SU-DHL-6 (cell line): ENCODE measurements around the gene ITGA7.

Experiments
- EZH2phosphoT487 ChIP-seq: fragments of 200-600 bp; sonication (generic), shearing (Covaris generic); conservative IDR thresholded peaks from 2 replicates; pipeline ENCODE4 v1.6.1; 2018; ENCODE audit warnings: mild to moderate bottlenecking, antibody characterized with exemption, low read length, moderate library complexity, mixed read lengths
- TF ChIP-seq, protein P1 (sequence below): fragments of 200-600 bp; sonication (generic); IDR thresholded peaks from one replicate; pipeline ENCODE4 v1.5.1; 2017; ENCODE audit warnings: antibody characterized with exemption, mild to moderate bottlenecking, low read length, moderate library complexity; ENCODE audit not compliant: insufficient read depth, poor library complexity, severe bottlenecking

DNA sequence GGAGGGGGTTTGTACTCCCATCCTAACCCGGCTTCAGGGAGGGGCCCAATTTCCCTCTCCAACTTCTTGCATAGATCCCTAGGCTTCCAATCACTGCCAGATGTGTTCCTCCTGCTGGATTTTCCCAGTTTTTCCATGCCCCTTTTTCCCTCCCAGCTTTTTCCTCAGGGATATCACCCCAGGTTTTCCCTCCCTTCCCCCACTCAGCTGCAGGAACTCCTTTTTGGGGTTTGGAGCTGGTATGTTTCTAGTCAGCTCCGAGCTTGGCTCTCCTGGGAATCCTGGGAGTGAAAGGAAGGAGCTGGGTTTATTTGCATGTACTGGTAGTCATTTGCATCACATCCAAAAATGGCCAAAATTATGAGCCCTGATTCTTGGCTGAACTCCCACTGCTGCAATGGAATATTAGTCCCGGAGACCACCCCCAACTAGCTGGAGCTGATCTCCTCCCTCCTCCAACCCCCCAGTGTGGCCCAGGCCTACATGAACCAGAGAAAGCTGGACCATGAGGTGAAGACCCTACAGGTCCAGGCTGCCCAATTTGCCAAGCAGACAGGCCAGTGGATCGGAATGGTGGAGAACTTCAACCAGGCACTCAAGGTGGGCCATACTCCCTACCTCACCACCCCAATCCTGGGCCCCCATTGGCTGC is 11.0 kb upstream of the ITGA7 start:
- TF ChIP-seq EZH2phosphoT487 = no peak
- TF ChIP-seq, protein P1, sequence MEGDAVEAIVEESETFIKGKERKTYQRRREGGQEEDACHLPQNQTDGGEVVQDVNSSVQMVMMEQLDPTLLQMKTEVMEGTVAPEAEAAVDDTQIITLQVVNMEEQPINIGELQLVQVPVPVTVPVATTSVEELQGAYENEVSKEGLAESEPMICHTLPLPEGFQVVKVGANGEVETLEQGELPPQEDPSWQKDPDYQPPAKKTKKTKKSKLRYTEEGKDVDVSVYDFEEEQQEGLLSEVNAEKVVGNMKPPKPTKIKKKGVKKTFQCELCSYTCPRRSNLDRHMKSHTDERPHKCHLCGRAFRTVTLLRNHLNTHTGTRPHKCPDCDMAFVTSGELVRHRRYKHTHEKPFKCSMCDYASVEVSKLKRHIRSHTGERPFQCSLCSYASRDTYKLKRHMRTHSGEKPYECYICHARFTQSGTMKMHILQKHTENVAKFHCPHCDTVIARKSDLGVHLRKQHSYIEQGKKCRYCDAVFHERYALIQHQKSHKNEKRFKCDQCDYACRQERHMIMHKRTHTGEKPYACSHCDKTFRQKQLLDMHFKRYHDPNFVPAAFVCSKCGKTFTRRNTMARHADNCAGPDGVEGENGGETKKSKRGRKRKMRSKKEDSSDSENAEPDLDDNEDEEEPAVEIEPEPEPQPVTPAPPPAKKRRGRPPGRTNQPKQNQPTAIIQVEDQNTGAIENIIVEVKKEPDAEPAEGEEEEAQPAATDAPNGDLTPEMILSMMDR = no peak
